ENCODE results near the gene NPM3. TPM values are rescaled to one million over a fixed set of nuclear protein-coding genes. Genes with fewer than 3 reads are reported as not detected.
A peak's percentile ranks its signal among the peaks of the same experiment; 100 is the strongest.

The NPM3 gene
- total RNA-seq, 4 donors from 2014 or later: 17.5 to 47.7 (median 30.1) TPM

DNA sequence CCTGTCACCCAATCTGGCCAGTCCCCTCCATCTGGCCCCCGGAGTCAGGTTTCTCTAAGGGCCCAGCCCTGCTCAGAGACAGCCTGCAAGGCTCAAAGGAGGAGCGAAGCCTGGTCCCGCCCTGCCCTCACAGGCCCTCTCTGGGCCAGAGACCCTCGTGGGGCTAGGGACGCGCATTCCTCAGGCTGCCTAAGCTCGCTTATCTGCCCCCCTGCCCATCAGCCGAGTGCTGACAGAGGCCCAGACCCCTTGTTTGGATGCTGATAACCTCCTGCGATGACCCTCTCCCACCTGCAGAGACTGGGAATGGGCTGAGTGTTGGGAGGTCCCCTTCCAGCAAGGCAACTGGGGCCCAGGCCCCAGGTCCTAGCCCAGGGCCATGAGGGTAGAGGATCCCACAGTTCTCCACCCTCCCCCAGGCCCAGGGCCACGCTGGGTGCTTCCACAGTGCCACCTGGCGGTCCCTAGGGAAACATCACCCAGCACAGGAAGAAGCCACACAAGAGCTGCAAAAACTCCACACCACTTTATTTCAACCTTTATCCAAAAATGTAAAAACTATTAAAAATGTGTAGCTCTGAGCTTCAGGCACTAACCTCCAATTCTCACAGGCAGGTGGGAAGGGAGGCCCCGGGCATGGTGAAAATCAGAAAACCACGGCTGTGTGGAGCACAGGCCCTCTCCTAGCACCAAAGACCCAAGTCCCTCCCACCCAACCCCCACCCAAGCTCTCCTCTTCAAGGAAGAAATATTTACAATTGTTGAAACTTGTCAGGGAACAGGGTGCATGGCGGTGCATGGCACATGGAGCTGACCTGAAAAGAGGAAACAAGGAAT is 2.2 kb downstream of the NPM3 start:
- Histone ChIP-seq H3K9me3 (no peaks in the 10 kb centered on the region), H3K4me3 (no peak overlapping the region), H3K36me3 (peaks cover 0 to 16% (median 0%) of the 10 kb centered on the region in 3 donors), H3K4me1 (peaks cover 0 to 68% (median 24%) of the 10 kb centered on the region in 4 donors), H3K27ac (no peak overlapping the region), H3K27me3 (peaks cover 0 to 41% of the 10 kb centered on the region in 2 donors)
- DNase-seq (ENCODE audit: low spot score in 2 of 2): no peak
- TF ChIP-seq, protein P1, sequence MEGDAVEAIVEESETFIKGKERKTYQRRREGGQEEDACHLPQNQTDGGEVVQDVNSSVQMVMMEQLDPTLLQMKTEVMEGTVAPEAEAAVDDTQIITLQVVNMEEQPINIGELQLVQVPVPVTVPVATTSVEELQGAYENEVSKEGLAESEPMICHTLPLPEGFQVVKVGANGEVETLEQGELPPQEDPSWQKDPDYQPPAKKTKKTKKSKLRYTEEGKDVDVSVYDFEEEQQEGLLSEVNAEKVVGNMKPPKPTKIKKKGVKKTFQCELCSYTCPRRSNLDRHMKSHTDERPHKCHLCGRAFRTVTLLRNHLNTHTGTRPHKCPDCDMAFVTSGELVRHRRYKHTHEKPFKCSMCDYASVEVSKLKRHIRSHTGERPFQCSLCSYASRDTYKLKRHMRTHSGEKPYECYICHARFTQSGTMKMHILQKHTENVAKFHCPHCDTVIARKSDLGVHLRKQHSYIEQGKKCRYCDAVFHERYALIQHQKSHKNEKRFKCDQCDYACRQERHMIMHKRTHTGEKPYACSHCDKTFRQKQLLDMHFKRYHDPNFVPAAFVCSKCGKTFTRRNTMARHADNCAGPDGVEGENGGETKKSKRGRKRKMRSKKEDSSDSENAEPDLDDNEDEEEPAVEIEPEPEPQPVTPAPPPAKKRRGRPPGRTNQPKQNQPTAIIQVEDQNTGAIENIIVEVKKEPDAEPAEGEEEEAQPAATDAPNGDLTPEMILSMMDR (IDR thresholded peaks at IDR 0.05): peak; percentile 60 to 92 (median 69)
- TF ChIP-seq POLR2A (IDR thresholded peaks at IDR 0.05) (no peak), EP300 (IDR thresholded peaks at IDR 0.05) (no peak)
- 62 to 64% methylated on average over 12 to 14 of the region's 14 CpGs for WGBS, 2 donors

DNA sequence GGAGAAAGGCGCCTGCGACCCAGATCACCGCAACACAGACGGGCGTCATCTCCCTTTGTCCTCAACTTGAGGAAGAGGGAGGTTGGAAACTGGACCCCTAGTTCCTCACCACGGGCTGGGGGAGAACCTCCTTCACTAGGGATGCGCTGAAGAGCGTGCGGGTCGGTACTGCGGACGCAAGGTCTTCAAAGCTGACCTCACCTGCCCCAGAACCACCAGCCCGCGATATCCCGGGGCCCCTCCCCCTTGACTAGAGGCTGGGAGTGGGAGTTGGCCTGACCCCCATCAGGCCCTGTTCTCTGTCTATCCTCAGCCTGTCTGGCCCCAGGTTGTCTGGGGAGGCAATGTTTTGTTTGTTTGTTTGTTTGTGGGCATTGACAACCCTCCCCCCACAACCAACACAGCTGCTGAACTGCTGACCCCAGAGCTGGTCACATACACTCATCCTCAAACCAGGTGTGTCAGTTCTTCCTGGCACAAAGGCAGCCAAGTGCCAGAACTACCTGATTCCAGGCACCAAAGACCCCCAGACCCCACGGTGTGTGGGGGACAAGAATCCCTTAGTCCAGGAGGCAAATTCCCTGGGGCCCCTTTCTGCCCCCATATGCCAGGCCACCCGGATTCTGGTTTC is 2.9 kb downstream of the NPM3 start:
- 23 to 78% methylated on average over 2 to 17 of the region's 17 CpGs for WGBS, 2 donors
- H3K4me3 ChIP-seq: peak overlapping the region in 3 of 4 donors; percentile 2 to 47 (median 44)

DNA sequence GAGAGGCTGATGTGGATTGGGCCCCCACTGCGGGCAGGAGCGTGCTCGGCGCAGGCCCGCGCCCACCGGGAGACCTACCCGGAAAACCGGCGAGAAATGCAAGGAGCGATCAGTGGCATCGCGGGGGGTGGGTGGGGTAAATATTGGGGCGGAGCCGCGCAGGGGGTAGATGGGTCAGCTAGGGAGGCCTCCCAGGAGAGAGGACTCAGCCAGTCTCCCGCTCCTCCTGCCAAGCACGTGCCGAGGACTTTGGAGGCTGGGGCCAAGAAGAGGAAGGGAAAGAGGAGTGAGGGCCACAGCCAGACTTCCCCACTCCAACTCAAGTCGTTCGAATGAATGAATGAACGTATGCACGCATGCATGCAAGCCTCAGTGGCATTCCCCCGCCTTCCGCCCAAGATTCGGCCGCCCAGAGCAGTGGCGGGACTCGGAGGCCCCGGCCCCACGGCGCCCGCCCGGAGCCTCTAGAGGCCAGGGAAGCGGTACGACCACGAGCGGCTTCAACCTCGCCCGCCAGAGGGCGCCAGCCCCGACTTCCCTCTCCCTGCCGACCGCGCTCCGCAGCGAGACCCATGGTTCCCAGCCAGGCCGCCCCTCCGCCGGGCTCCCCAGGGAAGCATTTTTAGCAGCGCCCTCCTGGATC is 3.6 kb downstream of the NPM3 start:
- Histone ChIP-seq H3K36me3 (peaks cover 0 to 4% (median 0%) of the 10 kb centered on the region in 3 donors), H3K27ac (no peak overlapping the region), H3K4me1 (peaks cover 0 to 74% (median 30%) of the 10 kb centered on the region in 4 donors), H3K27me3 (peaks cover 0 to 51% of the 10 kb centered on the region in 2 donors), H3K9me3 (no peaks in the 10 kb centered on the region), H3K4me3 (peak overlapping the region; percentile 4 to 47 (median 28))
- peak; percentile 56 to 71 for DNase-seq (ENCODE audit: low spot score in 2 of 2)
- 3 to 4% methylated on average over 45 to 51 of the region's 51 CpGs for WGBS, 2 donors
- no peak for TF ChIP-seq POLR2A (IDR thresholded peaks at IDR 0.05)
- TF ChIP-seq, protein P1 (IDR thresholded peaks at IDR 0.05): peak; percentile 82 to 89 (median 85)

More for the DNA sequence above, 2.9 kb downstream of the NPM3 start:
- peaks cover 0 to 73% (median 28%) of the 10 kb centered on the region in 4 donors for H3K4me1 ChIP-seq
- peaks cover 0 to 10% (median 0%) of the 10 kb centered on the region in 3 donors for H3K36me3 ChIP-seq
- H3K9me3 ChIP-seq: no peaks in the 10 kb centered on the region
- peaks cover 0 to 45% of the 10 kb centered on the region in 2 donors for H3K27me3 ChIP-seq
- TF ChIP-seq EP300 (IDR thresholded peaks at IDR 0.05) (no peak), POLR2A (IDR thresholded peaks at IDR 0.05) (no peak)
- TF ChIP-seq, protein P1 (IDR thresholded peaks at IDR 0.05): no peak
- no peak overlapping the region for H3K27ac ChIP-seq
- no peak for DNase-seq (ENCODE audit: low spot score in 2 of 2)

DNA sequence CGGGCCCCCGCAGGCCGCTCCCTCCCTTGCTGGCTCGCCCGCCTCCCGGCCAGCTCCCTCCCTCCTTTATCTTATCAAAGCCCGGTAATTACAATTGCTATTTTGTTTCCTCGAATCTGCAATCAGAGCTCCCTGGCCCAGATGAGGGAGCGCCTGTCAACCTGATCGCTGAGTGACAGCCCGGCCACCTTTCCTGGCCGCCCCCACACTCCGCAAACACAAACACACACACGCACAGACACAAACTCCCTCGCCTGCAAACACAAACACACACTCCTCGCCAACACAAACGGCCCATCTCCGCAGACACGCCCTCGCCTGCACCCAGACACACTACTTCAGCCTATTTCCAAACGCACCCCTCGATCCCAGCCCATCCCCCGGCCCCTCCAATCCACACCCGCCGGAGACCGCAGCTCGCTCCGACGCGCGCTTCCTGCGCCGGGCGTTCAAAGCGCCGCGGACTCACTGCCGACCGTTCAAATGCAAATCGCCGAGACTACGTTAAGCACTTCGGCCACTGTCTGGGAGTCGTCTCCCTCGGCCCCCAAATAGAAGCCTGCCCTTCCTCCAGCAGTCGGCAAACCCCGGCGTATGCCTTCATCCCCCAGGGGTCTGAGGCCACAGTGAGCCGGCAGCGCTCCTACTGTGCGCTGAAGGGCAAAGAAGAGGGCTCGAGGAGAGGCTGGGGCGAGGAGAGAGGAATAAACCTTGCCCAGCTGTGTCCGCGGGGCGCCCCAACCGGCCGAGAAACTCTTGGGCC is 4.3 kb downstream of the NPM3 start:
- peaks cover 0 to 58% of the 10 kb centered on the region in 2 donors for H3K27me3 ChIP-seq

More for the DNA sequence above, 4.3 kb downstream of the NPM3 start:
- Histone ChIP-seq H3K27ac (no peak overlapping the region), H3K9me3 (no peaks in the 10 kb centered on the region), H3K4me1 (peaks cover 0 to 74% (median 29%) of the 10 kb centered on the region in 4 donors), H3K36me3 (no peaks in the 10 kb centered on the region), H3K4me3 (peak overlapping the region; percentile 4 to 47 (median 28))
- no peak for TF ChIP-seq POLR2A (IDR thresholded peaks at IDR 0.05)
- WGBS, 2 donors: 8 to 10% methylated on average over 50 to 57 of the region's 58 CpGs
- DNase-seq (ENCODE audit: low spot score in 2 of 2): no peak
